Kidney capillary endothelial cell (primary cell): Measurements from ENCODE around the gene ST3GAL6.

Experiments
- DNase-seq: peaks from one replicate; pipeline ENCODE4 v3.0.0-alpha.2; 2018; ENCODE audit warnings: low spot score

Gene ST3GAL6

GRCh38 chr3:98777286-98777685 lies 14.1 kb downstream of the ST3GAL6 start:
- DNase-seq = no peak

GRCh38 chr3:98777801-98778220 lies 14.7 kb downstream of the ST3GAL6 start:
- DNase-seq = no peak

- DNase-seq = no peak
These were observed 15.2 kb downstream of the ST3GAL6 start for GRCh38 chr3:98778383-98778782.

- DNase-seq = peak; percentile 88
These were observed 15.8 kb downstream of the ST3GAL6 start for GRCh38 chr3:98778852-98779413.

- no peak for DNase-seq
These were observed 16.6 kb downstream of the ST3GAL6 start for GRCh38 chr3:98779541-98780335.

- no peak for DNase-seq
These were observed 17.2 kb downstream of the ST3GAL6 start for GRCh38 chr3:98780343-98780742.

- DNase-seq = no peak
These were observed 19.8 kb downstream of the ST3GAL6 start for GRCh38 chr3:98782824-98783500.

- no peak for DNase-seq
These were observed 20.9 kb downstream of the ST3GAL6 start for GRCh38 chr3:98784042-98784441.

GRCh38 chr3:98784666-98785600 lies 21.8 kb downstream of the ST3GAL6 start:
- DNase-seq = no peak

GRCh38 chr3:98786364-98787006 lies 23.3 kb downstream of the ST3GAL6 start:
- no peak for DNase-seq

GRCh38 chr3:98787181-98787580 lies 24.0 kb downstream of the ST3GAL6 start:
- DNase-seq = no peak

- no peak for DNase-seq
These were observed 25.5 kb downstream of the ST3GAL6 start for GRCh38 chr3:98788651-98789050.

- no peak for DNase-seq
These were observed 28.5 kb downstream of the ST3GAL6 start for GRCh38 chr3:98791341-98792325.

- DNase-seq = no peak
These were observed 30.8 kb downstream of the ST3GAL6 start for GRCh38 chr3:98793971-98794370.

- no peak for DNase-seq
These were observed 33.2 kb downstream of the ST3GAL6 start for GRCh38 chr3:98796334-98796733.

- DNase-seq = no peak
These were observed 34.8 kb downstream of the ST3GAL6 start for GRCh38 chr3:98797905-98798304.

GRCh38 chr3:98798820-98799219 lies 35.7 kb downstream of the ST3GAL6 start:
- DNase-seq = no peak

- DNase-seq = no peak
These were observed 36.3 kb downstream of the ST3GAL6 start for GRCh38 chr3:98799479-98799878.

GRCh38 chr3:98800401-98800800 lies 37.3 kb downstream of the ST3GAL6 start:
- no peak for DNase-seq

- DNase-seq = no peak
These were observed 38.1 kb downstream of the ST3GAL6 start for GRCh38 chr3:98801043-98801747.
